ENCODE data around the gene KRTAP11-1. TPM values are rescaled to one million over a fixed set of nuclear protein-coding genes. Genes with fewer than 3 reads are reported as not detected.

KRTAP11-1 gene
- total RNA-seq, result not detected

GRCh38 chr21:30881480-30881879 lies at the start of gene KRTAP11-1:
KRTAP11-1 (minus strand) TSS chr21:30881580; CDS start chr21:30881524, 56 bp downstream.
- Histone ChIP-seq H3K4me1 (no peaks in the 10 kb centered on the region), H3K27ac (no peak within 1 kb of the TSS), H3K27me3 (peaks cover 4% of the 10 kb centered on the region), H3K9me3 (no peaks in the 10 kb centered on the region), H3K36me3 (no peaks in the 10 kb centered on the region), H3K4me3 (no peak within 1 kb of the TSS)
- TF ChIP-seq POLR2A (IDR thresholded peaks at IDR 0.05), result no peak
- TF ChIP-seq CTCF (IDR thresholded peaks at IDR 0.05), result no peak
- no peak for TF ChIP-seq EP300 (IDR thresholded peaks at IDR 0.05)
- no peak for TF ChIP-seq POLR2AphosphoS5 (IDR thresholded peaks at IDR 0.05)
- WGBS, 2 donors (ENCODE audit: low coverage in 1 of 2), result 75 to 80% methylated on average over 1 of the region's 2 CpGs
- no peak for ATAC-seq

- no peaks in the 10 kb centered on the region for H3K4me1 ChIP-seq
- TF ChIP-seq CTCF (IDR thresholded peaks at IDR 0.05) (no peak), POLR2AphosphoS5 (IDR thresholded peaks at IDR 0.05) (no peak), POLR2A (IDR thresholded peaks at IDR 0.05) (no peak), EP300 (IDR thresholded peaks at IDR 0.05) (no peak)
- H3K27ac ChIP-seq, result no peak overlapping the region
- no peak overlapping the region for H3K4me3 ChIP-seq
- no peaks in the 10 kb centered on the region for H3K27me3 ChIP-seq
- H3K9me3 ChIP-seq, result peaks cover 0 to 31% (median 0%) of the 10 kb centered on the region in 3 donors
- WGBS, 2 donors (ENCODE audit: low coverage in 1 of 2), result 36 to 45% methylated on average over 4 of the region's 4 CpGs
- ATAC-seq, result no peak
- H3K36me3 ChIP-seq, result no peaks in the 10 kb centered on the region
These were observed 42.8 kb upstream of the KRTAP11-1 start for GRCh38 chr21:30924146-30924700.

GRCh38 chr21:30921129-30921528 lies 39.7 kb upstream of the KRTAP11-1 start:
- ATAC-seq, result no peak
- no peak for TF ChIP-seq EP300 (IDR thresholded peaks at IDR 0.05)
- TF ChIP-seq POLR2A (IDR thresholded peaks at IDR 0.05), result no peak
- no peak for TF ChIP-seq CTCF (IDR thresholded peaks at IDR 0.05)
- TF ChIP-seq POLR2AphosphoS5 (IDR thresholded peaks at IDR 0.05), result no peak

GRCh38 chr21:30917557-30917956 lies 36.2 kb upstream of the KRTAP11-1 start:
- 45% methylated on average over 1 of the region's 1 CpG; no CpG with 5 or more reads in 1 of the 2 donors for WGBS, 2 donors (ENCODE audit: low coverage in 1 of 2)
- no peak for ATAC-seq
- H3K27me3 ChIP-seq, result no peaks in the 10 kb centered on the region
- no peaks in the 10 kb centered on the region for H3K4me1 ChIP-seq
- H3K9me3 ChIP-seq, result no peaks in the 10 kb centered on the region
- H3K27ac ChIP-seq, result no peak overlapping the region
- TF ChIP-seq POLR2A (IDR thresholded peaks at IDR 0.05) (no peak), EP300 (IDR thresholded peaks at IDR 0.05) (no peak)
- no peak overlapping the region for H3K4me3 ChIP-seq
- H3K36me3 ChIP-seq, result no peaks in the 10 kb centered on the region

More at GRCh38 chr21:30921129-30921528, 39.7 kb upstream of the KRTAP11-1 start:
- no peaks in the 10 kb centered on the region for H3K36me3 ChIP-seq
- H3K27ac ChIP-seq, result no peak overlapping the region
- no peaks in the 10 kb centered on the region for H3K4me1 ChIP-seq
- H3K4me3 ChIP-seq, result no peak overlapping the region
- H3K27me3 ChIP-seq, result no peaks in the 10 kb centered on the region
- H3K9me3 ChIP-seq, result peaks cover 0 to 7% (median 0%) of the 10 kb centered on the region in 3 donors
- 64 to 71% methylated on average over 4 of the region's 4 CpGs for WGBS, 2 donors (ENCODE audit: low coverage in 1 of 2)

- WGBS, 2 donors (ENCODE audit: low coverage in 1 of 2), result 71 to 73% methylated on average over 4 of the region's 4 CpGs
- TF ChIP-seq POLR2AphosphoS5 (IDR thresholded peaks at IDR 0.05), result no peak
- Histone ChIP-seq H3K27ac (no peak overlapping the region), H3K4me1 (no peaks in the 10 kb centered on the region), H3K9me3 (no peaks in the 10 kb centered on the region), H3K4me3 (no peak overlapping the region), H3K36me3 (no peaks in the 10 kb centered on the region), H3K27me3 (no peaks in the 10 kb centered on the region)
- ATAC-seq, result no peak
These were observed 19.5 kb upstream of the KRTAP11-1 start for GRCh38 chr21:30900881-30901280.

- Histone ChIP-seq H3K9me3 (no peaks in the 10 kb centered on the region), H3K36me3 (no peaks in the 10 kb centered on the region), H3K4me3 (no peak overlapping the region), H3K27ac (no peak overlapping the region), H3K4me1 (no peaks in the 10 kb centered on the region), H3K27me3 (no peaks in the 10 kb centered on the region)
- WGBS, 2 donors (ENCODE audit: low coverage in 1 of 2), result 89 to 91% methylated on average over 6 to 8 of the region's 8 CpGs
- ATAC-seq, result no peak
- no peak for TF ChIP-seq POLR2AphosphoS5 (IDR thresholded peaks at IDR 0.05)
- no peak for TF ChIP-seq EP300 (IDR thresholded peaks at IDR 0.05)
- TF ChIP-seq POLR2A (IDR thresholded peaks at IDR 0.05), result no peak
- TF ChIP-seq CTCF (IDR thresholded peaks at IDR 0.05), result no peak
These were observed 1.7 kb upstream of the KRTAP11-1 start for GRCh38 chr21:30882866-30883597.
